Keratinocyte (primary cell): ENCODE data around the gene SLC2A11. TPM values are rescaled to one million over a fixed set of nuclear protein-coding genes. Genes with fewer than 3 reads are reported as not detected.

ENCODE experiments used
- DNase-seq: peaks from one replicate; pipeline ENCODE4 v3.0.0-alpha.2; 2011; ENCODE audit warnings: low read depth, missing footprints, low spot score
- FAIRE-seq: peaks from 2 replicates; lab custom pipeline; 2011; peaks lifted over from hg19 to GRCh38; lab: Jason Lieb, UNC
- H2AFZ ChIP-seq: 2 replicates; pipeline ENCODE4 v1.6.0; 2012; ENCODE audit warnings: low read length, control low read depth, inconsistent platforms; ENCODE audit not compliant: control insufficient read depth
- H3K27ac ChIP-seq: 2 replicates; pipeline ENCODE4 v1.5.1; 2011; ENCODE audit warnings: low read length; ENCODE audit not compliant: control insufficient read depth, insufficient read depth
- H3K27me3 ChIP-seq: 3 replicates; pipeline ENCODE4 v1.6.0; 2011; ENCODE audit warnings: low read length; ENCODE audit not compliant: control insufficient read depth, insufficient read depth; ENCODE audit errors: extremely low read depth
- H3K36me3 ChIP-seq, 2 experiments: 2 replicates in 1 of 2; 3 replicates in 1 of 2; pipeline ENCODE4 v1.5.1; 2011; ENCODE audit warnings: low read length in 2 of 2, mild to moderate bottlenecking in 1 of 2; ENCODE audit not compliant: control insufficient read depth in 2 of 2, insufficient read depth in 2 of 2; ENCODE audit errors: extremely low read depth in 1 of 2
- H3K4me1 ChIP-seq: 3 replicates; pipeline ENCODE4 v1.5.1; 2011; ENCODE audit warnings: low read length; ENCODE audit not compliant: control insufficient read depth, insufficient read depth; ENCODE audit errors: extremely low read depth
- H3K4me2 ChIP-seq: 3 replicates; pipeline ENCODE4 v1.6.0; 2011; ENCODE audit warnings: low read depth, low read length; ENCODE audit not compliant: control insufficient read depth, insufficient read depth; ENCODE audit errors: extremely low read depth
- H3K4me3 ChIP-seq, 3 experiments: fragments of 200-600 bp in 1 of 3; sonication (generic) in 1 of 3; 2 replicates in 2 of 3; 3 replicates in 1 of 3; pipeline ENCODE4 v1.5.1; 2011 to 2016; ENCODE audit warnings: low read length in 3 of 3, mild to moderate bottlenecking in 3 of 3, control low read depth in 2 of 3, inconsistent platforms in 1 of 3, low read depth in 1 of 3, mixed read lengths in 1 of 3, mixed run types in 1 of 3, moderate library complexity in 1 of 3; ENCODE audit not compliant: control insufficient read depth in 2 of 3, insufficient read depth in 2 of 3; ENCODE audit errors: extremely low read depth in 1 of 3
- H3K79me2 ChIP-seq: 2 replicates; pipeline ENCODE4 v1.6.0; 2012; ENCODE audit warnings: low read length; ENCODE audit not compliant: control insufficient read depth, insufficient read depth
- H3K9ac ChIP-seq: 3 replicates; pipeline ENCODE4 v1.6.0; 2011; ENCODE audit warnings: low read length; ENCODE audit not compliant: control insufficient read depth, insufficient read depth; ENCODE audit errors: extremely low read depth
- H3K9me1 ChIP-seq: 3 replicates; pipeline ENCODE4 v1.6.0; 2011; ENCODE audit warnings: low read length; ENCODE audit not compliant: control insufficient read depth, insufficient read depth; ENCODE audit errors: extremely low read depth
- H3K9me3 ChIP-seq: 2 replicates; pipeline ENCODE4 v1.5.1; 2012; ENCODE audit warnings: low read depth, low read length; ENCODE audit not compliant: control insufficient read depth
- H4K20me1 ChIP-seq: 3 replicates; pipeline ENCODE4 v1.6.0; 2011; ENCODE audit warnings: low read length; ENCODE audit not compliant: control insufficient read depth, insufficient read depth; ENCODE audit errors: extremely low read depth
- CTCF ChIP-seq, 3 experiments: IDR thresholded peaks in 1 of 3; conservative IDR thresholded peaks in 1 of 3; optimal IDR thresholded peaks in 1 of 3; 2 replicates in 2 of 3; 3 replicates in 1 of 3; pipeline versions ENCODE3 to v1.5.1; 2011; ENCODE audit warnings: low read length in 3 of 3, mild to moderate bottlenecking in 3 of 3, moderate library complexity in 2 of 3, control low read depth in 1 of 3, inconsistent platforms in 1 of 3; ENCODE audit not compliant: insufficient read depth in 2 of 3; ENCODE audit errors: extremely low read depth in 1 of 3
- EZH2 ChIP-seq: IDR thresholded peaks from one replicate; pipeline ENCODE4 v1.6.1; 2012; ENCODE audit warnings: inconsistent platforms, mild to moderate bottlenecking, low read length, moderate library complexity
- dilution Hi-C: fragments of 300-500 bp; cut with MboI; formaldehyde crosslinking; loops from one replicate; pipeline ENCODE4 v1.7.0; 2020; ENCODE audit warnings: low sequenced_read_pairs; ENCODE audit not compliant: extremely low pct_ligation_motif_present
- polyA plus RNA-seq, 5 experiments: library from polyadenylated mRNA; depleted of rRNA in 3 of 5; stranded (reverse) in 3 of 5; stranded (forward) in 1 of 5; unstranded in 1 of 5; fragments of >200 nt; gene quantifications; 1 replicate in 1 of 5; 2 replicates in 3 of 5; 3 replicates in 1 of 5; pipeline versions ENCODE4 v1.2.1 to v1.2.3, GENCODE V29; 2011 to 2012; ENCODE audit warnings: missing spikeins in 2 of 5, low read depth in 1 of 5, low replicate concordance in 1 of 5

SLC2A11 gene
- polyA plus RNA-seq, 1 donor (not counting 4 experiments of a cell fraction or from before 2014, with no cell fraction given): 6.0 TPM

- Histone ChIP-seq H3K9me3 (no peaks in the 10 kb centered on the region), H3K4me3 (no peak overlapping the region), H3K36me3 (peaks cover 36 to 38% of the 10 kb centered on the region in 2 experiments), H3K79me2 (no peaks in the 10 kb centered on the region), H3K9me1 (peaks cover 2% of the 10 kb centered on the region), H2AFZ (no peak overlapping the region), H3K27me3 (no peaks in the 10 kb centered on the region), H4K20me1 (no peaks in the 10 kb centered on the region), H3K4me2 (no peak overlapping the region), H3K4me1 (peaks cover 13% of the 10 kb centered on the region), H3K27ac (no peak overlapping the region), H3K9ac (no peak overlapping the region)
- no peak for FAIRE-seq
- DNase-seq: no peak
- TF ChIP-seq EZH2 (no peak), CTCF (optimal IDR thresholded peaks at IDR 0.05 in 1 of 3, IDR thresholded peaks at IDR 0.05 in 1 of 3, conservative IDR thresholded peaks at IDR 0.05 in 1 of 3; ENCODE audit: extremely low read depth in 1 of 3, insufficient read depth in 2 of 3, low read length in 3 of 3) (no peak)
- dilution Hi-C loops: no loop called here
Measured at GRCh38 chr22:23823331-23823791, 34.3 kb upstream of the SLC2A11 start.

DNA sequence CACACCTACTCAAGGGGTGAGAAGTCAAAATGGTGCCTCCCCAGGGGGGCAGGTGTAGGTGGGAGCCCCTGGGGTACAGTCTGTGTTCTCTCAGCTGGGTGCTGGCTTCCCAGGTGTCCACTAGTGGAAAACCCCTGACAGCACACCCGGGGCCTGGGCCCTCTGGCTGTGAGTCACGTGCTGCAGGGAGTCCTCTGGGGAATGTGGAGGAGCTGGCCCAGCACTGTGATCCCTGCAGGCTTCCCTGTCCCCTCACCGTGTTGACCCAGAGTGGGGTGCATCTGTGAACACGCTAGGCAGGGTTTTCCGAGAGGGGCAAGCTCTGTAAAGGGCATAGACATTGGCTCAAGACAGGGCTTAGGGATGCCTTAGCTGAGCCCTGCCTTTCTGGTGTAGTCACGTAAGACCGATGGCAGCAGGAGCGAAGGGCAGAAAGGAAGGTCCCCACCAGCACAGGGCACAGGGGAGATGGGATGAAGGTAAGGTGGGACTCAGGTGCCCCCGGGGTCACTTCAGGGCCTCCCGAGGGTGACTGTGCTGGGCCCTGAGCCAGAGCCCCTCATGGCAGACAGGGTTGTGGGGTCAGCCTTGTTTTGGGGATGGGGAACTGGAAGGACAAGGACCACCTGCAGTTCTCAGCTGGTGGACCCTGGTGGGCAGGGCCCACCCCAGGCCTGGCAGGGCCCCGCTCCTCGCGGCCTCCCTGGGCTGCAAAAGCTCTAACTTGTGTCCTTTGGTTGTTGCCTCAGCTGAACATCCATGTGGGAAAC lies 33.0 kb upstream of the SLC2A11 start:
- Histone ChIP-seq H3K36me3 (peaks cover 44 to 48% of the 10 kb centered on the region in 2 experiments), H3K9me1 (peaks cover 2% of the 10 kb centered on the region), H4K20me1 (no peaks in the 10 kb centered on the region), H3K27ac (no peak overlapping the region), H3K27me3 (no peaks in the 10 kb centered on the region), H3K79me2 (no peaks in the 10 kb centered on the region), H3K4me2 (no peak overlapping the region), H3K9ac (no peak overlapping the region), H3K4me1 (peaks cover 13% of the 10 kb centered on the region), H2AFZ (no peak overlapping the region), H3K9me3 (no peaks in the 10 kb centered on the region), H3K4me3 (no peak overlapping the region)
- DNase-seq (no peak), FAIRE-seq (no peak)
- TF ChIP-seq EZH2: no peak
- no peak for TF ChIP-seq CTCF (optimal IDR thresholded peaks at IDR 0.05 in 1 of 3, IDR thresholded peaks at IDR 0.05 in 1 of 3, conservative IDR thresholded peaks at IDR 0.05 in 1 of 3; ENCODE audit: extremely low read depth in 1 of 3, insufficient read depth in 2 of 3, low read length in 3 of 3)
- dilution Hi-C loops: no loop called here
